B cell (primary cell): ENCODE results near the gene DNASE1. TPM values are rescaled to one million over a fixed set of nuclear protein-coding genes. Genes with fewer than 3 reads are reported as not detected.

Experiments used
- ATAC-seq: fragments of 200-7000 bp; cut with Tn5 transposase; one replicate; pipeline ENCODE4 v1.10.0; 2021; ENCODE audit warnings: low read depth, mild to moderate bottlenecking, moderate number of reproducible peaks, moderate library complexity
- CTCF ChIA-PET: fragments of 350-600 bp; sonication (Branson Sonifier 250); formaldehyde crosslinking; loops from one replicate; lab custom pipeline; 2021; ENCODE audit warnings: antibody characterized with exemption, inconsistent platforms; lab: Charles Lee
- POLR2A ChIA-PET: fragments of 350-600 bp; sonication (Branson Sonifier 250); formaldehyde crosslinking; loops from one replicate; lab custom pipeline; 2021; ENCODE audit warnings: antibody characterized with exemption; lab: Charles Lee
- DNase-seq: peaks from one replicate; pipeline ENCODE4 v3.0.0; 2013
- H2AFZ ChIP-seq: 2 replicates; pipeline ENCODE4 v1.6.1; 2012; ENCODE audit warnings: mild to moderate bottlenecking, low read depth, low read length; ENCODE audit not compliant: insufficient read depth, poor library complexity, severe bottlenecking
- H3K27ac ChIP-seq, 2 donors: 1 replicate in 1 of 2; 2 replicates in 1 of 2; pipeline ENCODE4 v1.5.1; 2012 to 2013; ENCODE audit warnings: low read length in 2 of 2, mild to moderate bottlenecking in 2 of 2, moderate library complexity in 1 of 2
- H3K27me3 ChIP-seq, 4 experiments: fragments of 200-600 bp in 1 of 4; sonication (generic) in 1 of 4; replicated peaks in 1 of 4; 1 replicate in 2 of 4; 2 replicates in 2 of 4; pipeline versions ENCODE4 v1.6.1 to v1.7.0; 2013 to 2016; ENCODE audit warnings: low read length in 3 of 4, mild to moderate bottlenecking in 2 of 4, mixed read lengths in 1 of 4, moderate library complexity in 1 of 4; ENCODE audit not compliant: insufficient read depth in 4 of 4, control insufficient read depth in 3 of 4; ENCODE audit errors: control extremely low read depth in 1 of 4
- H3K36me3 ChIP-seq, 2 experiments: replicated peaks in 1 of 2; 1 replicate in 1 of 2; 2 replicates in 1 of 2; pipeline versions ENCODE4 v1.6.1 to v1.7.1; 2013; ENCODE audit warnings: low read length in 1 of 2; ENCODE audit not compliant: insufficient read depth in 2 of 2, control insufficient read depth in 1 of 2; ENCODE audit errors: control extremely low read depth in 1 of 2, extremely low read depth in 1 of 2
- H3K4me1 ChIP-seq, 2 donors: fragments of 200-600 bp in 1 of 2; sonication (generic) in 1 of 2; 1 replicate in 1 of 2; 2 replicates in 1 of 2; pipeline versions ENCODE4 v1.5.1 to v1.6.1; 2013 to 2017; ENCODE audit warnings: low read length in 2 of 2; ENCODE audit not compliant: control insufficient read depth in 2 of 2, insufficient read depth in 2 of 2
- H3K4me2 ChIP-seq: replicated peaks from 2 replicates; pipeline ENCODE3; 2012; ENCODE audit warnings: mild to moderate bottlenecking, low read depth, low read length; ENCODE audit not compliant: poor library complexity, severe bottlenecking
- H3K4me3 ChIP-seq, 5 experiments: fragments of 200-600 bp in 1 of 5; sonication (generic) in 1 of 5; 1 replicate in 3 of 5; 2 replicates in 2 of 5; pipeline versions ENCODE4 v1.5.1 to v1.7.0; 2011 to 2016; ENCODE audit warnings: low read length in 4 of 5, mild to moderate bottlenecking in 4 of 5, low read depth in 2 of 5, control low read depth in 1 of 5, moderate library complexity in 1 of 5; ENCODE audit not compliant: insufficient read depth in 1 of 5; ENCODE audit errors: control extremely low read depth in 1 of 5, extremely low read depth in 1 of 5
- H3K79me2 ChIP-seq: fragments of 200-600 bp; sonication (generic); one replicate; pipeline ENCODE4 v1.6.0; 2016; ENCODE audit warnings: low read length; ENCODE audit not compliant: control insufficient read depth, insufficient read depth
- H3K9ac ChIP-seq: fragments of 200-600 bp; sonication (generic); 2 replicates; pipeline ENCODE4 v1.6.1; 2017; ENCODE audit warnings: mild to moderate bottlenecking, low read length, moderate library complexity
- H3K9me3 ChIP-seq, 3 donors: one replicate each; pipeline versions ENCODE4 v1.6.1 to v1.7.1; 2013; ENCODE audit warnings: low read length in 2 of 3; ENCODE audit not compliant: control insufficient read depth in 2 of 3, insufficient read depth in 1 of 3; ENCODE audit errors: control extremely low read depth in 1 of 3
- H4K20me1 ChIP-seq: 2 replicates; pipeline ENCODE4 v1.6.0; 2012; ENCODE audit warnings: mild to moderate bottlenecking, low read length; ENCODE audit not compliant: insufficient read depth, control insufficient read depth, poor library complexity, severe bottlenecking
- H3K27ac Mint-ChIP-seq: one replicate; pipeline ENCODE4 v1.8.0; 2021; ENCODE audit warnings: mixed read lengths
- H3K27me3 Mint-ChIP-seq: one replicate; pipeline ENCODE4 v1.8.0; 2021; ENCODE audit warnings: mixed read lengths
- H3K4me1 Mint-ChIP-seq: one replicate; pipeline ENCODE4 v1.8.0; 2021; ENCODE audit warnings: mixed read lengths
- H3K4me3 Mint-ChIP-seq: one replicate; pipeline ENCODE4 v1.8.0; 2021; ENCODE audit warnings: mixed read lengths
- H3K9me3 Mint-ChIP-seq: one replicate; pipeline ENCODE4 v1.8.0; 2022; ENCODE audit warnings: mixed read lengths; ENCODE audit not compliant: insufficient read depth
- CTCF ChIP-seq: fragments of 200-600 bp; IDR thresholded peaks from one replicate; pipeline ENCODE4 v1.8.0; 2022; ENCODE audit warnings: antibody characterized with exemption, mild to moderate bottlenecking
- EZH2 ChIP-seq: IDR thresholded peaks from 2 replicates; pipeline ENCODE4 v1.6.1; 2012; ENCODE audit warnings: borderline replicate concordance, low read depth, mild to moderate bottlenecking, moderate library complexity, low read length; ENCODE audit not compliant: insufficient read depth, poor library complexity, severe bottlenecking
- WGBS: methylation state at CpG from one replicate; pipeline ENCODE4 v1.1.5; 2013; ENCODE audit warnings: missing lambda C conversion rate; ENCODE audit not compliant: insufficient coverage; 5-methylcytosine and 5-hydroxymethylcytosine counted together
- intact Hi-C: fragments of 100-400 bp; cut with micrococcal nuclease; formaldehyde crosslinking; loops from one replicate; pipeline ENCODE4 v1.10.0; 2022
- polyA plus RNA-seq: library from polyadenylated mRNA; depleted of rRNA; stranded (reverse); fragments of >200 nt; gene quantifications from 2 replicates; pipeline ENCODE4 v1.2.3, GENCODE V29; 2012
- total RNA-seq, 2 donors: library from RNA; stranded (reverse); fragments of 120-200 nt in 1 of 2; gene quantifications; 1 replicate in 1 of 2; 2 replicates in 1 of 2; pipeline versions ENCODE4 v1.2.3 to v1.2.4, GENCODE V29; 2013 to 2022

DNASE1 gene
- total and polyA plus RNA-seq, 2 donors (not counting 1 experiment from before 2014, with no cell fraction given): 53.3 to 53.7 TPM

DNA sequence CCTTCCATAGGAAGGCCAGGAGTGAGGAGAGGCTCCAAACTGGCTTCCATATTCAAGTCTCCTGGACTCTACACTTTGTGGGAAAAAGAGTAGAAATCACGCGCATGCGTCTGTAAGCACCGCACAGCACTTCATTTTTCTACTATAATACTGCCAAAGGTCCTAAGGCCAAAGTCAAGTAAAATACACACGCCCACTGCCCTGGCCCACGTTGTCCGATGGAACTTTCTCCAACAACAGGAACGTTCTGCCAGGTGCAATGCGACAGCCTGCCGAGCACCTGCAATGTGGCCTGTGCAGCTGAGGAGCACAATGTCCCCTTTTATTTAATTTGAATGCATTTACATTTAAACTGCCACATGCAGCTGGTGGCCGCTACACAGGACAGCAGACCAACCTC, 23.5 kb downstream of the DNASE1 start:
- ChIA-PET POLR2A (no interaction called here), CTCF (interaction anchor here (0.6 kb wide), 1 partner anchor 611 kb away, joined by 3 read pairs; no protein-coding TSS in a partner anchor)
- no peak overlapping the region for H3K27ac Mint-ChIP-seq

GRCh38 chr16:3681206-3681605, 26.7 kb downstream of the DNASE1 start:
- Mint-ChIP-seq H3K27ac (no peak overlapping the region), H3K9me3 (no peaks in the 10 kb centered on the region), H3K4me3 (no peak overlapping the region), H3K4me1 (no peaks in the 10 kb centered on the region), H3K27me3 (no peaks in the 10 kb centered on the region)
- ATAC-seq (no peak), DNase-seq (no peak)
- H3K4me3 ChIP-seq: no peak overlapping the region
- no peak for TF ChIP-seq EZH2
- no peak for TF ChIP-seq CTCF
- no peaks in the 10 kb centered on the region for H3K4me1 ChIP-seq
- H3K79me2 ChIP-seq: no peaks in the 10 kb centered on the region
- H3K36me3 ChIP-seq: peaks cover 0 to 57% of the 10 kb centered on the region in 2 experiments
- no peak overlapping the region for H3K27ac ChIP-seq
- H3K4me2 ChIP-seq: no peak overlapping the region
- intact Hi-C loops: no loop called here
- ChIA-PET CTCF (interaction anchor here (1.0 kb wide), 1 partner anchor 10 kb away, joined by 4 read pairs; no protein-coding TSS in a partner anchor), POLR2A (no interaction called here)
- WGBS: 96% methylated on average over 2 of the region's 3 CpGs
- no peaks in the 10 kb centered on the region for H3K9me3 ChIP-seq
- H3K9ac ChIP-seq: no peak overlapping the region
- H3K27me3 ChIP-seq: no peaks in the 10 kb centered on the region
- no peaks in the 10 kb centered on the region for H4K20me1 ChIP-seq
- H2AFZ ChIP-seq: no peak overlapping the region

More for the DNA sequence above, 23.5 kb downstream of the DNASE1 start:
- intact Hi-C loops: no loop called here
- DNase-seq: no peak
- WGBS: 98% methylated on average over 6 of the region's 11 CpGs
- Mint-ChIP-seq H3K27me3 (no peaks in the 10 kb centered on the region), H3K9me3 (no peaks in the 10 kb centered on the region), H3K4me1 (no peaks in the 10 kb centered on the region), H3K4me3 (no peak overlapping the region)
- H3K9ac ChIP-seq: no peak overlapping the region
- no peak overlapping the region for H3K4me2 ChIP-seq
- no peak overlapping the region for H3K4me3 ChIP-seq
- ATAC-seq: no peak
- H3K79me2 ChIP-seq: no peaks in the 10 kb centered on the region
- no peak for TF ChIP-seq CTCF
- H2AFZ ChIP-seq: no peak overlapping the region
- H4K20me1 ChIP-seq: no peaks in the 10 kb centered on the region
- no peak overlapping the region for H3K27ac ChIP-seq
- no peaks in the 10 kb centered on the region for H3K4me1 ChIP-seq
- H3K36me3 ChIP-seq: peaks cover 0 to 57% of the 10 kb centered on the region in 2 experiments
- H3K9me3 ChIP-seq: no peaks in the 10 kb centered on the region
- no peaks in the 10 kb centered on the region for H3K27me3 ChIP-seq
